Subcutaneous preadipocyte (primary cell): ENCODE results near the gene GRHL3. TPM values are rescaled to one million over a fixed set of nuclear protein-coding genes. Genes with fewer than 3 reads are reported as not detected.

Source experiments
- total RNA-seq: library from RNA; depleted of rRNA; stranded (reverse); fragments of >200 nt; gene quantifications from 2 replicates; pipeline ENCODE4 v1.2.3, GENCODE V29; 2012

GRHL3 gene
- not detected in 2 replicates for total RNA-seq

DNA sequence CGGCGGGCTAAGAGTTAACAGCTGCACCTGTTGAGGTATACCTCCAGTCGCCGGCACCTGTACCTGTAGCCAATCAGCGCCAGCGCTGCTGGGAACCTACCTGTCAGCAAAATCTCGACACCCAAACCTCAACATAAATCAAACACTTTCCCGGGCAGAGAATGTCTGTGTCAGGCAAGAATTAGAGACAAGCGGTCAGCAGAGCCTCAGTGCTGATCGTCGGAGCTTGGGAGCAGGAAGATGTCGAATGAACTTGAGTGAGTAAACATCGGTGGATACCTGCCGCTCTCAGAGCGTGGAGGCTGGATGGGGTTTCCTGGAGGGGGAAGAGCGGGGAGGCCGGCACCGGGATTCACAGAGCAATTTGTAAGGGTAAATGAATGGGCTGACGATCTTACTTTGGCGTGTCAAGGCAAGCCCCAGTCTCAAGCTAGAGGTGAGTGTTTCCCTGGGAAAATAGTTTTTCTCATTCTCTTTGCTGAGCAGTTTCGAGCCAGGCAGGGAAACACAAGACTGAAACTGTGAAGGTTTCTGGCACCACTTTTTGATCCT lies at the start of gene GRHL3:
GRHL3 (plus strand) TSS at position 46 of the 552 bp plus-strand sequence; CDS start at position 241, 195 bp downstream.

Other genes with a start within 250 kb of the GRHL3 start
- gene MYOM3, start 207.2 kb upstream of the GRHL3 start, total RNA-seq: under 0.01 and 0.37 TPM in 2 replicates
- gene IL22RA1, start 176.2 kb upstream of the GRHL3 start, total RNA-seq: 0.37 TPM in 1 of 2 replicates, not detected in the other
- gene IFNLR1, start 132.1 kb upstream of the GRHL3 start, total RNA-seq: not detected in 2 replicates
- gene STPG1, start 94.4 kb downstream of the GRHL3 start, total RNA-seq: 3.3 and 5.1 TPM in 2 replicates
- gene NIPAL3, start 96.4 kb downstream of the GRHL3 start, total RNA-seq: 16.9 and 17.2 TPM in 2 replicates
- gene RCAN3, start 183.5 kb downstream of the GRHL3 start, total RNA-seq: 3.7 and 8.5 TPM in 2 replicates
- not detected in 2 replicates for gene NCMAP, start 236.7 kb downstream of the GRHL3 start, total RNA-seq